Smooth muscle cell (in vitro differentiated cells): ENCODE measurements around the gene SNRNP27. TPM values are rescaled to one million over a fixed set of nuclear protein-coding genes. Genes with fewer than 3 reads are reported as not detected.

Source experiments
- DNase-seq: peaks from one replicate; lab custom pipeline; 2025; ENCODE audit not compliant: unreplicated experiment; lab: John Stamatoyannopoulos, UW
- H2AFZ ChIP-seq: fragments of 200-600 bp; sonication (generic); 2 replicates; pipeline ENCODE4 v1.6.0; 2016; ENCODE audit warnings: antibody characterized with exemption, low read depth, mild to moderate bottlenecking
- H3F3A ChIP-seq: fragments of 200-600 bp; sonication (generic); 2 replicates; pipeline ENCODE4 v1.6.0; 2017; ENCODE audit warnings: antibody characterized with exemption, low read depth
- H3K27ac ChIP-seq: fragments of 200-600 bp; sonication (generic); 2 replicates; pipeline ENCODE4 v1.5.1; 2016; ENCODE audit warnings: low read depth, mild to moderate bottlenecking
- H3K27me3 ChIP-seq: fragments of 200-600 bp; sonication (generic); 2 replicates; pipeline ENCODE4 v1.6.1; 2016; ENCODE audit warnings: low read depth, mild to moderate bottlenecking
- H3K36me3 ChIP-seq: fragments of 200-600 bp; sonication (generic); 2 replicates; pipeline ENCODE4 v1.5.1; 2016; ENCODE audit warnings: low read depth
- H3K4me1 ChIP-seq: fragments of 200-600 bp; sonication (generic); 2 replicates; pipeline ENCODE4 v1.5.1; 2016; ENCODE audit warnings: low read depth
- H3K4me2 ChIP-seq: fragments of 200-600 bp; sonication (generic); 2 replicates; pipeline ENCODE4 v1.6.0; 2016; ENCODE audit warnings: mild to moderate bottlenecking
- H3K4me3 ChIP-seq: fragments of 200-600 bp; sonication (generic); 2 replicates; pipeline ENCODE4 v1.5.1; 2016; ENCODE audit warnings: mild to moderate bottlenecking
- H3K79me2 ChIP-seq: fragments of 200-600 bp; sonication (generic); 2 replicates; pipeline ENCODE4 v1.6.0; 2016; ENCODE audit warnings: low read depth, mild to moderate bottlenecking
- H3K9ac ChIP-seq: fragments of 200-600 bp; sonication (generic); 2 replicates; pipeline ENCODE4 v1.6.0; 2016; ENCODE audit warnings: low read depth
- H3K9me3 ChIP-seq: fragments of 200-600 bp; sonication (generic); replicated peaks from 2 replicates; pipeline ENCODE4 v1.5.1; 2016; ENCODE audit warnings: low read depth
- H4K20me1 ChIP-seq: fragments of 200-600 bp; sonication (generic); 2 replicates; pipeline ENCODE4 v1.6.0; 2016; ENCODE audit warnings: low read depth
- CTCF ChIP-seq: fragments of 200-600 bp; sonication (generic); IDR thresholded peaks from 2 replicates; pipeline ENCODE4 v1.5.1; 2017; ENCODE audit warnings: borderline replicate concordance, mild to moderate bottlenecking, antibody characterized with exemption; ENCODE audit not compliant: insufficient read depth, poor library complexity, severe bottlenecking
- WGBS: methylation state at CpG from one replicate; pipeline ENCODE4 v1.1.7; 2016; ENCODE audit warnings: low lambda C conversion rate; 5-methylcytosine and 5-hydroxymethylcytosine counted together
- polyA plus RNA-seq: library from polyadenylated mRNA; unstranded; fragments of >200 nt; fragmentation: Nextera tagmentation; extraction: Ambion mirVana; gene quantifications from 2 replicates; pipeline ENCODE4 v1.2.1, GENCODE V29; 2016
- total RNA-seq: library from RNA; depleted of rRNA; stranded (reverse); fragments of >200 nt; gene quantifications from 2 replicates; pipeline ENCODE4 v1.2.3, GENCODE V29; 2014

SNRNP27 gene
- total and polyA plus RNA-seq, 2 experiments from 2014 or later: 81.8 to 97.8 TPM

GRCh38 chr2:69858261-69858660, 35.5 kb upstream of the SNRNP27 start:
- Histone ChIP-seq H3K4me3 (no peak overlapping the region), H3K4me2 (no peak overlapping the region), H3K27ac (no peak overlapping the region), H3K27me3 (no peaks in the 10 kb centered on the region), H3K9ac (no peak overlapping the region), H3K4me1 (no peaks in the 10 kb centered on the region), H3K79me2 (no peaks in the 10 kb centered on the region), H3K9me3 (no peaks in the 10 kb centered on the region), H2AFZ (no peak overlapping the region), H3F3A (no peaks in the 10 kb centered on the region), H3K36me3 (peaks cover 3% of the 10 kb centered on the region), H4K20me1 (no peaks in the 10 kb centered on the region)
- TF ChIP-seq CTCF: no peak
- DNase-seq: no peak
- 97% methylated on average over 2 of the region's 2 CpGs for WGBS

- H3K79me2 ChIP-seq: no peaks in the 10 kb centered on the region
- no peak for TF ChIP-seq CTCF
- H3K27ac ChIP-seq: no peak overlapping the region
- H3K4me2 ChIP-seq: no peak overlapping the region
- DNase-seq: no peak
- WGBS: 86% methylated on average over 1 of the region's 1 CpG
- no peaks in the 10 kb centered on the region for H3K9me3 ChIP-seq
- H4K20me1 ChIP-seq: no peaks in the 10 kb centered on the region
- H3K4me3 ChIP-seq: no peak overlapping the region
- no peaks in the 10 kb centered on the region for H3F3A ChIP-seq
- H3K9ac ChIP-seq: no peak overlapping the region
- no peaks in the 10 kb centered on the region for H3K27me3 ChIP-seq
- H2AFZ ChIP-seq: no peak overlapping the region
- peaks cover 17% of the 10 kb centered on the region for H3K36me3 ChIP-seq
- no peaks in the 10 kb centered on the region for H3K4me1 ChIP-seq
Observed at GRCh38 chr2:69863298-69863697, 30.5 kb upstream of the SNRNP27 start.

GRCh38 chr2:69888451-69888850, 5.3 kb upstream of the SNRNP27 start:
- Histone ChIP-seq H3K79me2 (no peaks in the 10 kb centered on the region), H4K20me1 (no peaks in the 10 kb centered on the region), H3F3A (no peaks in the 10 kb centered on the region), H3K4me1 (no peaks in the 10 kb centered on the region), H2AFZ (no peak overlapping the region), H3K9me3 (no peaks in the 10 kb centered on the region), H3K9ac (no peak overlapping the region), H3K36me3 (no peaks in the 10 kb centered on the region), H3K4me2 (no peak overlapping the region), H3K27me3 (no peaks in the 10 kb centered on the region), H3K4me3 (no peak overlapping the region), H3K27ac (no peak overlapping the region)
- no peak for DNase-seq
- WGBS: 98% methylated on average over 4 of the region's 4 CpGs
- no peak for TF ChIP-seq CTCF

- H3F3A ChIP-seq: no peaks in the 10 kb centered on the region
- DNase-seq: no peak
- no peaks in the 10 kb centered on the region for H3K36me3 ChIP-seq
- peaks cover 7% of the 10 kb centered on the region for H3K79me2 ChIP-seq
- no peak overlapping the region for H3K27ac ChIP-seq
- no peaks in the 10 kb centered on the region for H3K27me3 ChIP-seq
- no peaks in the 10 kb centered on the region for H4K20me1 ChIP-seq
- no peak overlapping the region for H3K4me2 ChIP-seq
- no peak for TF ChIP-seq CTCF
- no peak overlapping the region for H3K4me3 ChIP-seq
- H2AFZ ChIP-seq: no peak overlapping the region
- no peak overlapping the region for H3K9ac ChIP-seq
- no peaks in the 10 kb centered on the region for H3K4me1 ChIP-seq
- H3K9me3 ChIP-seq: no peaks in the 10 kb centered on the region
Observed at GRCh38 chr2:69889302-69889701, 4.5 kb upstream of the SNRNP27 start.
